ENCODE data around the gene AMPD3.

The AMPD3 gene

GRCh38 chr11:10454878-10455631 is at the start of gene AMPD3:
Gene AMPD3, plus strand, starts transcription at chr11:10455264. Its CDS starts 6,256 bp downstream, at chr11:10461520.
- in situ Hi-C loops (cut with HindIII; ENCODE audit: low pct_ligation_motif_present, low pct_unique_long_range_greater_than_20kb, low sequenced_read_pairs), result no loop called here
- DNase-seq, result peak; percentile 78

- peak; percentile 82 for DNase-seq
- in situ Hi-C loops (cut with HindIII; ENCODE audit: low pct_ligation_motif_present, low pct_unique_long_range_greater_than_20kb, low sequenced_read_pairs), result no loop called here
These were observed 49.0 kb upstream of the AMPD3 start for GRCh38 chr11:10405865-10406592.

- in situ Hi-C loops (cut with HindIII; ENCODE audit: low pct_ligation_motif_present, low pct_unique_long_range_greater_than_20kb, low sequenced_read_pairs), result no loop called here
These were observed 48.0 kb upstream of the AMPD3 start for GRCh38 chr11:10407055-10407454.

GRCh38 chr11:10407749-10408685 is 47.0 kb upstream of the AMPD3 start:
- in situ Hi-C loops (cut with HindIII; ENCODE audit: low pct_ligation_motif_present, low pct_unique_long_range_greater_than_20kb, low sequenced_read_pairs), result no loop called here

More at GRCh38 chr11:10407055-10407454, 48.0 kb upstream of the AMPD3 start:
- DNase-seq, result no peak

GRCh38 chr11:10409207-10409661 is 45.8 kb upstream of the AMPD3 start:
- in situ Hi-C loops (cut with HindIII; ENCODE audit: low pct_ligation_motif_present, low pct_unique_long_range_greater_than_20kb, low sequenced_read_pairs), result no loop called here
- no peak for DNase-seq

More at GRCh38 chr11:10407749-10408685, 47.0 kb upstream of the AMPD3 start:
- DNase-seq, result no peak

GRCh38 chr11:10410106-10410843 is 44.8 kb upstream of the AMPD3 start:
- in situ Hi-C loops (cut with HindIII; ENCODE audit: low pct_ligation_motif_present, low pct_unique_long_range_greater_than_20kb, low sequenced_read_pairs), result no loop called here
- DNase-seq, result no peak

GRCh38 chr11:10410844-10411200 is 44.2 kb upstream of the AMPD3 start:
- no peak for DNase-seq
- in situ Hi-C loops (cut with HindIII; ENCODE audit: low pct_ligation_motif_present, low pct_unique_long_range_greater_than_20kb, low sequenced_read_pairs), result no loop called here

- in situ Hi-C loops (cut with HindIII; ENCODE audit: low pct_ligation_motif_present, low pct_unique_long_range_greater_than_20kb, low sequenced_read_pairs), result no loop called here
- no peak for DNase-seq
These were observed 42.8 kb upstream of the AMPD3 start for GRCh38 chr11:10412266-10412665.

- in situ Hi-C loops (cut with HindIII; ENCODE audit: low pct_ligation_motif_present, low pct_unique_long_range_greater_than_20kb, low sequenced_read_pairs), result no loop called here
These were observed 41.8 kb upstream of the AMPD3 start for GRCh38 chr11:10413268-10413667.

GRCh38 chr11:10414181-10414580 is 40.9 kb upstream of the AMPD3 start:
- in situ Hi-C loops (cut with HindIII; ENCODE audit: low pct_ligation_motif_present, low pct_unique_long_range_greater_than_20kb, low sequenced_read_pairs), result no loop called here
- DNase-seq, result no peak

More at GRCh38 chr11:10413268-10413667, 41.8 kb upstream of the AMPD3 start:
- DNase-seq, result peak; percentile 20

- in situ Hi-C loops (cut with HindIII; ENCODE audit: low pct_ligation_motif_present, low pct_unique_long_range_greater_than_20kb, low sequenced_read_pairs), result no loop called here
- no peak for DNase-seq
These were observed 40.4 kb upstream of the AMPD3 start for GRCh38 chr11:10414659-10415058.

GRCh38 chr11:10415817-10416392 is 39.2 kb upstream of the AMPD3 start:
- DNase-seq, result no peak
- in situ Hi-C loops (cut with HindIII; ENCODE audit: low pct_ligation_motif_present, low pct_unique_long_range_greater_than_20kb, low sequenced_read_pairs), result no loop called here

- no peak for DNase-seq
- in situ Hi-C loops (cut with HindIII; ENCODE audit: low pct_ligation_motif_present, low pct_unique_long_range_greater_than_20kb, low sequenced_read_pairs), result no loop called here
These were observed 36.7 kb upstream of the AMPD3 start for GRCh38 chr11:10418259-10418949.

- no peak for DNase-seq
- in situ Hi-C loops (cut with HindIII; ENCODE audit: low pct_ligation_motif_present, low pct_unique_long_range_greater_than_20kb, low sequenced_read_pairs), result no loop called here
These were observed 36.1 kb upstream of the AMPD3 start for GRCh38 chr11:10418950-10419310.

GRCh38 chr11:10426475-10426874 is 28.6 kb upstream of the AMPD3 start:
- DNase-seq, result no peak
- in situ Hi-C loops (cut with HindIII; ENCODE audit: low pct_ligation_motif_present, low pct_unique_long_range_greater_than_20kb, low sequenced_read_pairs), result no loop called here

GRCh38 chr11:10428453-10428852 is 26.6 kb upstream of the AMPD3 start:
- in situ Hi-C loops (cut with HindIII; ENCODE audit: low pct_ligation_motif_present, low pct_unique_long_range_greater_than_20kb, low sequenced_read_pairs), result no loop called here
- DNase-seq, result no peak

GRCh38 chr11:10429526-10429925 is 25.5 kb upstream of the AMPD3 start:
- in situ Hi-C loops (cut with HindIII; ENCODE audit: low pct_ligation_motif_present, low pct_unique_long_range_greater_than_20kb, low sequenced_read_pairs), result no loop called here
- no peak for DNase-seq
